Activated CD4-positive, alpha-beta T cell treated with anti-CD3 and anti-CD28 coated beads for 48 hours (primary cell): ENCODE results near the gene PALLD.

Experiments
- DNase-seq: peaks from one replicate; pipeline ENCODE4 v3.0.0-alpha.2; 2020

PALLD gene

DNA sequence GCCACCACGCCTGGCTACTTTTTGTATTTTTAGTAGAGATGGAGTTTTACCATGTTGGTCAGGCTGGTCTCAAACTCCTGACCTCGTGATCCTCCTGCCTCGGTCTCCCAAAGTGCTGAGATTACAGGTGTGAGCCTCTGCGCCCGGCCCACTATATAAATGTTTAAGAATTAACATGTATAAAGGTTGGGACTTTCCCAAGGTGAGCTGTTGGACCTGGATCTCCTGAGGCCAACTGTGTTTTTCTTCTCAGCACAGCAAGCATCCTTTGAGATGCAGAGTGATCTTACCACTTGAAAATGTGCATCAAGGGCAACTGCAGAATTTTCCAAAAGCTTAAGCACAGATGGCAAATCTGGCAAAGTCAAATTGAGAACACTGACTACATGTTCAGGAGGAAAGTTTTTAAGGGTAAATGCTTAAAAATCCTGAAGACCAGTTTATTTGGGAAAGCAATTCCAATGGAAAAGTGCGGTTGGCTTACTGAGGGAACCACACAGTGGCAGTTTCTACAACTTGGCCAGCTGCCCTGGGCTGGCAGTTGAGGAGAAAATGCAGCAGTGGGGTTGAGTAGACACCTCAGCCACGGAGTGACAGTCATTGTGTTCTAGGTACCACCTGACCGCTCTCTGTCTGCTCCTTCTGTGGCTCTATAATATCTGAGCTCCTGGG, 344.3 kb downstream of the PALLD start:
- DNase-seq: no peak

- DNase-seq: no peak
Measured at GRCh38 chr4:168841672-168842019, 344.8 kb downstream of the PALLD start.

- DNase-seq: no peak
Measured at GRCh38 chr4:168842186-168842585, 345.3 kb downstream of the PALLD start.

GRCh38 chr4:168843635-168844034, 346.8 kb downstream of the PALLD start:
- DNase-seq: no peak

DNA sequence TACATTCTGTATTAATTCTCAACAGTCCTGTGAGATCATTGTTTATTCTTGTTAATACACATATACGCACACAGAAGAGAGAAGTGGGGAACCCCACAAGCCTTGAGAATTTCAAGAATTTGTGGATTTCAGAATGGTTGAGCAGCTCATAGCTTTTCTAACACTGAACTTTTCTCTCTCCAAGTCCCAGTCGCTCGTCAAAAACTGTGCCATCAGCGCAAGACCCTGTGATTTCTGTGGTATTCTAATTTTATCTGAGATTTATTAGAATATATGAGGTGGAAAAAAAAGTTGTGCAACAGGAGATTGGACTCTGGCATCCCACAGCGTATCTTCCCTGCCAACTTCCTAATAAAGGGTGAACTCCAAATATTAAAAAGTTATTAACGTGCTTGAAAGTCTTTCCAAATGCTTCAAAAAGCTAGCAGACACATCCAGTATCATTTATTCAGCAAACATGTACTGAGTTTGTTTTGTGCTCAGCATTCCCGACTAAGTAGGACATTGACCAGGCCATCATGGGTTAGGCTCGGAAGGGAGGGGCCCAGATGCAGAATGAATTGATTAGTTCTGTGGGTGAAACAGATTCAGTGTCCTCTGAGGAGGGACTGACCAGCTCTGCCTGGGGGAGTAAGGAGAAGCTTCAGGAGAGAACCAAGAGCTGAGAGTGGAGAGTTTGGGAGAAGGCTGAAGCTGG, 347.6 kb downstream of the PALLD start:
- no peak for DNase-seq

DNA sequence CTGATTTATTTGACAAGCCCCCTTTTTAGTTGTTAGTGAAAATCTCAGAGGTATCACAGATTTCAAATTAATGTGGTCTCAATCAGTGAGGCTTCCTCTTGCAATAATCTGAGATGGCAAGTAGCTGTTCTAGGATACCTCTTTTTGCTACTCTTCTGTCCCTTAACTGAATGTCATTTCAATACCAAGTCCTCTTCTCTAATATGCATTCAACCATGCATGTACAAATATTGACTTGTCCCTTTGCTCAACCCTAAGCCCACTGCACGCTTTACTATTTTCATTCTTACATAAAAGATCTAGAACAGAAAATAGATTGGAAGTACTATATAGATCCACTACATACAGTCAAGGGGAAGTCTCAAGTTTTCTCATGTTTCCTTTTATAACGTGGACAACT, 349.0 kb downstream of the PALLD start:
- no peak for DNase-seq

DNA sequence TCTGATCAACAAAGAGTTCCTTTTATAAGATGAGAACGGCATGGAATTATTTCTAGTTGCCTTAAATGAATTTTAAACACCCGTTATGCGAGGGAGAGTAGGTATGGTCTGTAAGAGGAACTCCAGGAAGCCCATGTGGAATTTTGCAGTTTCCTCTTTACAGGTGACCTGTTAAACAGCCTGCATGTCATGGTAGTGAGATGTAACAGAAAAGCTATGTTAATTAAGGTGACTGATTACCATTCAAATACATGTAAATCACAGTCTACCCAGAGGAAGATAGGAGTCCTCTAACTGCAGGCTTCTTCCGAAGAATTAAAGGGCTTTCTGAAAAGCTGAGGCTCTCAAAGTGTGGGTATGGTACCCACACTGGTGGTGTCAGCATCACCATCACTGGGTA, 349.6 kb downstream of the PALLD start:
- DNase-seq: no peak

GRCh38 chr4:168847771-168848502, 351.1 kb downstream of the PALLD start:
- DNase-seq: no peak

GRCh38 chr4:168849030-168849675, 352.3 kb downstream of the PALLD start:
- no peak for DNase-seq

DNA sequence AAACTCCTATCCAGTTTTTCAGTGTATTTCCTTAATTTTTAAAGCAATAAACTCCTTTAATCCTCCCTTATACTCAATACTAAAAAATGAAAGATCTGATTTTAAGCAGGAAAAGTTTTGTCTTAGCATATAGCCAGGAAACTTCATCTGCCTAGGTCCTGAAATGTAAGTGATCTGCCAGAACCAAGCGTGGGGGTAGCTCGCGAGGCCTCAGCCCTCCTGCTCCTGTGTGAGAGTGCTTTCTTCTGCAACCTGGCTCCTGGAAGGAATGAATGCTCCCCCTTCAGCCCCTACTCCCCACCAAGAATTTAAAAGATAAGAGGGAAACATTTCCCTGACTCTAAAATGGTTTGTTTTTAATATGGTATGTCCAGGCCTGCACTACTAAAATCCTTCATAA, 353.1 kb downstream of the PALLD start:
- DNase-seq: no peak

DNA sequence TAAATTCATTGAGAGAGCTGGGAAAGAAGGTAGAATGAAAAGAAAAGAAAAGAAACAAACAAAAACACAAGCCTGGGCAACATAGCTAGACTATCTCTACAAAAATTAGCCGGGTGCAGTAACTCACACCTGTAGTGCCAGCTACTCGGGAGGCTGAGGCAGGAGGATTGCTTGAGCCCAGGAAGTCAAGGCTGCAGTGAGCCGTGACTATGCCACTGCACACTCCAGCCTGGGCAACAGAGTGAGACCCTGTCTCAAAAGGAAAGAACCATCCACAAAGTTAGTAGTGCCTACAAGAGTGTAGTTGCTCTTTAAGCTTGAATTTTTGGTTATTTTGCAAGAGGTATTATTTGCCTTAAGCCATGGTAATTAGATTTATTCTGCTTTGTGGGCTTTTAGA, 355.5 kb downstream of the PALLD start:
- DNase-seq: no peak

GRCh38 chr4:168852933-168853713, 356.3 kb downstream of the PALLD start:
- DNase-seq: no peak

GRCh38 chr4:168853770-168854169, 356.9 kb downstream of the PALLD start:
- DNase-seq: no peak

DNA sequence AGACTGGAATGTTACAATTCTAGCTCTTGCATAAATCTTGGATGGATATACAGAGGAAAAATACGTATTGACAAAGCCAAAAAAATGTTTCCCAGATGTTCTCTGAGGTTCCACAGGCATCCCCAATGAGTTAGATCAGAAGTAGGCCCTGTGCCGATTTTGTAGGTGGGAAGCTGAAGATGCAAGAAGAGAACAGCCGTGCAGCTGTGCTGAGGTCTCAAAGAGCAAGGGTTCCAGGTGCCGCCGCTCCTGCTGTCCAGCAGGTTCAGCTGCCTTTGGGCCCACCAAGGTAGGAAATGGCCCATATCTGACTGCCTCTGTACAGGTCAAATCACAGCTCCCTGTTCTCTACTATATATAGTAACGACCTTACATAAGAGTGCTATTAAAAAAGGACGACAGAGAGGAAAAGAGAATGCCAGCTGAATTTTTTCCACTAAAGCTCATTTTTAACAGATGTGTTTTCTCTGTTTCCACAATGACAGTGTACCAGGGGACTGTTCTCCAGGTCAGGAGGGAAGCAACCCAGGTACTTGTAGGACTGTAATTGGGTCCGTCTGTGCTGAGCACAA, 357.6 kb downstream of the PALLD start:
- no peak for DNase-seq

- no peak for DNase-seq
Measured at GRCh38 chr4:168856312-168856711, 359.5 kb downstream of the PALLD start.

DNA sequence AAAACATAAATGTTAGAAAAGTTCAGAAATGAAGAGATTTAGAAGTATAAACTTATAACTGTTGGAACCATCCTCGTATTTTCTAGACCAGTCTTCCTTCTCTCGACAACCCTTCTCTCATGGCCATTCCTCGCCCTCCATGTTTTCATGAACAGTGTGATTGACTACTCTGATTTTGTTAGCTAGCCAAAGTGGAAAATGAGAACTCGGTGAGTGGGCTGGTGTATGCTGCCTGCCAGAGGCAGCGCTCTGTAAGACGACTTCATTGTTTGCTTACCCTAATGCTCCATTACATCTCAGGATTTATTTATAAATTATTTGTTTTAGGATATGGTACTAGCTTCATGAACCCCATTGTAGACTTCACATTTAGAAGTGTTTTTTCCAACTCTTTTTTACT, 360.2 kb downstream of the PALLD start:
- no peak for DNase-seq

- DNase-seq: no peak
Measured at GRCh38 chr4:168857546-168858314, 360.9 kb downstream of the PALLD start.

DNA sequence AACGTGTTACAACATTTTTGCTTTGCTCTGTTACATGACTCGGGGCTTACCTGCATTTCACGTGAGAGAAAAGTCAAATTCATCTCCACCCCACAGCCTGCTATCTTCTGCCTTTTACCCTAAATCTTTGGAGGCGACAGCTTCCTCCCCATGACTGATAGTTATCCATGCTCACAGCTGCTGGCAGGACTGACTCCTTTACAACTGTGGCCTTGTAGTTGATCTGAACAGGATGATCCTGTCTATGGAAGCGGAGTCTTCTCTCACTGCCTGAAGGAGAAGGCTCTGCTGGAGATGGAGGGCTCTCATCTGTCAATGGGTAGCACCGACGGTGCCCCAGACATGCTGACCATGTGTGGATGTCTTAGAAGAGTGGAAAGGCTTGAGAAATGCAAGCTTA, 362.2 kb downstream of the PALLD start:
- DNase-seq: no peak

- DNase-seq: no peak
Measured at GRCh38 chr4:168859888-168860694, 363.2 kb downstream of the PALLD start.

- no peak for DNase-seq
Measured at GRCh38 chr4:168860827-168861226, 364.0 kb downstream of the PALLD start.
